DOHH2 (cell line): Measurements from ENCODE around the gene TRAPPC5.

Experiments used
- H3F3A ChIP-seq: fragments of 200-600 bp; sonication (generic), shearing (Covaris generic); 2 replicates; pipeline ENCODE4 v1.6.0; 2016; ENCODE audit warnings: antibody characterized with exemption, mild to moderate bottlenecking; ENCODE audit not compliant: control insufficient read depth, insufficient read depth
- H3K27ac ChIP-seq: fragments of 200-600 bp; sonication (generic); 2 replicates; pipeline ENCODE4 v1.5.1; 2014; ENCODE audit warnings: low read depth, mild to moderate bottlenecking, low read length, moderate library complexity
- H3K27me3 ChIP-seq: fragments of 200-600 bp; sonication (generic); 2 replicates; pipeline ENCODE4 v1.6.1; 2014; ENCODE audit warnings: mild to moderate bottlenecking, low read length, mixed read lengths; ENCODE audit not compliant: control insufficient read depth
- H3K36me3 ChIP-seq: fragments of 200-600 bp; sonication (generic); 2 replicates; pipeline ENCODE4 v1.6.1; 2014; ENCODE audit warnings: mild to moderate bottlenecking, low read length, moderate library complexity, mixed read lengths; ENCODE audit not compliant: control insufficient read depth
- H3K4me1 ChIP-seq: fragments of 200-600 bp; sonication (generic); 2 replicates; pipeline ENCODE4 v1.6.1; 2014; ENCODE audit warnings: mild to moderate bottlenecking, low read length, mixed read lengths; ENCODE audit not compliant: control insufficient read depth
- H3K4me2 ChIP-seq: fragments of 200-600 bp; sonication (generic); 2 replicates; pipeline ENCODE4 v1.6.0; 2014; ENCODE audit warnings: mild to moderate bottlenecking, low read length, moderate library complexity
- H3K4me3 ChIP-seq: fragments of 200-600 bp; sonication (generic); 2 replicates; pipeline ENCODE4 v1.5.1; 2014; ENCODE audit warnings: mild to moderate bottlenecking, low read length, mixed read lengths
- H3K79me2 ChIP-seq: fragments of 200-600 bp; sonication (generic); 2 replicates; pipeline ENCODE4 v1.6.1; 2014; ENCODE audit warnings: mild to moderate bottlenecking, low read length, mixed read lengths; ENCODE audit not compliant: control insufficient read depth
- H3K9me2 ChIP-seq: fragments of 200-600 bp; sonication (generic); replicated peaks from 2 replicates; pipeline ENCODE4 v1.6.1; 2014; ENCODE audit warnings: mild to moderate bottlenecking, low read length, mixed read lengths; ENCODE audit not compliant: control insufficient read depth
- H3K9me3 ChIP-seq: fragments of 200-600 bp; sonication (generic); 2 replicates; pipeline ENCODE4 v1.6.1; 2014; ENCODE audit warnings: antibody characterized with exemption, low read length, mixed read lengths; ENCODE audit not compliant: control insufficient read depth, insufficient read depth
- H4K20me1 ChIP-seq: fragments of 200-600 bp; sonication (generic); 2 replicates; pipeline ENCODE4 v1.6.0; 2014; ENCODE audit warnings: low read depth, mild to moderate bottlenecking, antibody characterized with exemption, low read length, moderate library complexity; ENCODE audit not compliant: control insufficient read depth, insufficient read depth
- CTCF ChIP-seq: fragments of 200-600 bp; sonication (generic); IDR thresholded peaks from one replicate; pipeline ENCODE4 v1.5.1; 2014; ENCODE audit warnings: antibody characterized with exemption, mild to moderate bottlenecking, low read depth, low read length; ENCODE audit not compliant: poor library complexity, severe bottlenecking
- EZH2phosphoT487 ChIP-seq: fragments of 200-600 bp; sonication (generic); IDR thresholded peaks from 2 replicates; pipeline ENCODE4 v1.6.1; 2017; ENCODE audit warnings: borderline replicate concordance, mild to moderate bottlenecking, antibody characterized with exemption, low read length, moderate library complexity, mixed read lengths

TRAPPC5 gene

DNA sequence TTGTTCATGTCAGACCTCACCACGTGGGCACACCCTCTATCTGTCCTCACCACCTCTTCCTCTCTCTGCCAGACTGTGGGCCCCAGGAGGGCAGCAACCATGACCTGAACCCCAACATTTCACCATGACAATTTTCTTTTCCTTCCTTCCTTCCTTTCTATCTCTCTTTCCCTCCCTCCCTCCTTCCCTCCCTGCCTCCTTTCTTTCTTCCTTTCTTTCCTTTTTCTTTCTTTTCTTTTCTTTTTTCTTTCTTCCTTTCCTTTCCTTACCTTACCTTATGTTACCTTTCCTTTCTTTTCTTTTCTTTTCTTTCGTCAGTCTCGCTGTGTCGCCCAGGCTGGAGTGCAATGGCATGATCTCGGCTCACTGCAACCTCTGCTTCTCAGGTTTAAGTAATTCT lies 30.0 kb downstream of the TRAPPC5 start:
- Histone ChIP-seq H3K4me2 (no peak overlapping the region), H3K36me3 (no peaks in the 10 kb centered on the region), H3F3A (no peaks in the 10 kb centered on the region), H4K20me1 (no peaks in the 10 kb centered on the region), H3K9me3 (no peaks in the 10 kb centered on the region), H3K27ac (no peak overlapping the region), H3K27me3 (peaks cover 44% of the 10 kb centered on the region), H3K9me2 (no peaks in the 10 kb centered on the region), H3K4me3 (no peak overlapping the region), H3K79me2 (no peaks in the 10 kb centered on the region), H3K4me1 (peaks cover 11% of the 10 kb centered on the region)
- TF ChIP-seq EZH2phosphoT487 (no peak), CTCF (no peak)

GRCh38 chr19:7715671-7716070 lies 35.0 kb downstream of the TRAPPC5 start:
- H3K27ac ChIP-seq: no peak overlapping the region
- no peaks in the 10 kb centered on the region for H3K9me2 ChIP-seq
- peaks cover 9% of the 10 kb centered on the region for H3K4me1 ChIP-seq
- no peaks in the 10 kb centered on the region for H3K79me2 ChIP-seq
- peaks cover 16% of the 10 kb centered on the region for H3K27me3 ChIP-seq
- no peaks in the 10 kb centered on the region for H3K36me3 ChIP-seq
- TF ChIP-seq CTCF (no peak), EZH2phosphoT487 (no peak)
- H3K4me3 ChIP-seq: no peak overlapping the region
- no peak overlapping the region for H3K4me2 ChIP-seq
- no peaks in the 10 kb centered on the region for H3K9me3 ChIP-seq
- H4K20me1 ChIP-seq: no peaks in the 10 kb centered on the region
- no peaks in the 10 kb centered on the region for H3F3A ChIP-seq

GRCh38 chr19:7716762-7717161 lies 36.1 kb downstream of the TRAPPC5 start:
- Histone ChIP-seq H3K4me1 (peaks cover 9% of the 10 kb centered on the region), H3K27me3 (peaks cover 16% of the 10 kb centered on the region), H4K20me1 (no peaks in the 10 kb centered on the region), H3K9me2 (no peaks in the 10 kb centered on the region), H3K79me2 (no peaks in the 10 kb centered on the region), H3F3A (no peaks in the 10 kb centered on the region), H3K4me3 (no peak overlapping the region), H3K36me3 (no peaks in the 10 kb centered on the region), H3K4me2 (no peak overlapping the region), H3K27ac (no peak overlapping the region), H3K9me3 (no peaks in the 10 kb centered on the region)
- TF ChIP-seq CTCF: no peak
- TF ChIP-seq EZH2phosphoT487: no peak

DNA sequence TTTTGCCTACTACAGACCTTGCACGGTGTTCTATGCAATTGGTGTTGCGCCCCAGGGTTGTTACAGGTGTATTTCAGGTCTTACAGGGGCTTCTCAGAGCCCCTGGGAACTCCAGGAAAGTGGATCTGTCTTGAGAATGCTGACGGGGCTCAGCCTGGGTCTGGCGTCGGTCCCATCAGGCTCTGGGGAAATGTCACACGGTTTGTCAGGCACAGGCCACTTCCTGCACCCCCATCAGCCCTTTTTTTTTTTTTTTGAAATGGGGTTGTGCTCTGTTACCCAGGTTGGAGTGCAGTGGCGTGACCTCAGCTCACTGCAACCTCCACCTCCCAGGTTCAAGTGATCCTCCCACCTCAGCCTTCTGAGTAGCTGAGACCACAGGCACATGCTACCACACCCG lies 38.0 kb downstream of the TRAPPC5 start:
- Histone ChIP-seq H3K79me2 (no peaks in the 10 kb centered on the region), H3K4me1 (peaks cover 9% of the 10 kb centered on the region), H3K4me3 (no peak overlapping the region), H3F3A (no peaks in the 10 kb centered on the region), H3K36me3 (no peaks in the 10 kb centered on the region), H3K9me2 (no peaks in the 10 kb centered on the region), H3K4me2 (no peak overlapping the region), H3K9me3 (no peaks in the 10 kb centered on the region), H3K27me3 (peaks cover 19% of the 10 kb centered on the region), H4K20me1 (no peaks in the 10 kb centered on the region), H3K27ac (no peak overlapping the region)
- TF ChIP-seq EZH2phosphoT487 (no peak), CTCF (no peak)
